Left lung (tissue), 10 donors: ENCODE measurements around the gene ZNF710. TPM values are rescaled to one million over a fixed set of nuclear protein-coding genes. Genes with fewer than 3 reads are reported as not detected.

Experiments
- ATAC-seq: fragments of 200-7000 bp; cut with Tn5 transposase; one replicate; pipeline ENCODE4 v1.9.1; 2020; ENCODE audit warnings: moderate library complexity
- DNase-seq, 4 donors: peaks; one replicate each; pipeline ENCODE4 v3.0.0-alpha.2; 2013 to 2020
- H3K27ac ChIP-seq, 2 donors: fragments of 200-600 bp; sonication (generic) in 1 of 2; one replicate each; pipeline versions ENCODE4 v1.5.0 to v1.8.0; 2020 to 2021
- H3K27me3 ChIP-seq, 2 donors: fragments of 200-600 bp; sonication (generic) in 1 of 2; one replicate each; pipeline versions ENCODE4 v1.5.0 to v1.8.0; 2020 to 2021
- H3K36me3 ChIP-seq, 2 donors: fragments of 200-600 bp; sonication (generic) in 1 of 2; one replicate each; pipeline versions ENCODE4 v1.5.0 to v1.8.0; 2020 to 2021
- H3K4me1 ChIP-seq, 2 donors: fragments of 200-600 bp; one replicate each; pipeline ENCODE4 v1.8.0; 2021
- H3K4me3 ChIP-seq, 2 donors: fragments of 200-600 bp; sonication (generic) in 1 of 2; one replicate each; pipeline versions ENCODE4 v1.5.0 to v1.8.0; 2020 to 2021; ENCODE audit warnings: mild to moderate bottlenecking in 1 of 2
- H3K9me3 ChIP-seq, 2 donors: fragments of 200-600 bp; sonication (generic) in 1 of 2; one replicate each; pipeline versions ENCODE4 v1.5.0 to v1.8.0; 2020 to 2021
- intact Hi-C, 2 donors: fragments of 100-400 bp; cut with DNase I; formaldehyde crosslinking; loops; one replicate each; pipeline versions ENCODE4 v1.11.2 to v1.14.2; 2022
- microRNA-seq, 2 donors: library from miRNA; unstranded; fragments of <30 nt; microRNA quantifications; one replicate each; pipeline ENCODE4, GENCODE V29; 2019
- polyA plus RNA-seq, 6 donors: library from polyadenylated mRNA; unstranded; fragments of 120-200 nt; gene quantifications; one replicate each; pipeline ENCODE4 v1.2.1, GENCODE V29; 2013; ENCODE audit not compliant: insufficient read length in 6 of 6
- total RNA-seq, 2 donors: library from RNA; stranded (reverse); fragmentation: NEBNext Ultra II Directional; extraction: Animal tissue kit (Norgen Biotek cat#: 25700); gene quantifications; one replicate each; pipeline ENCODE4 v1.2.1, GENCODE V29; 2021
- TF ChIP-seq, protein P1 (sequence below), 2 donors: fragments of 200-600 bp; sonication (generic) in 1 of 2; IDR thresholded peaks; one replicate each; pipeline versions ENCODE4 v1.5.0 to v1.8.0; 2021; ENCODE audit warnings: antibody characterized with exemption in 2 of 2
- donor health status: DM: no; HTN: yes; CAD: no.
- donor health status: DM: no; HTN: no; CAD: no.

ZNF710 gene
- total and polyA plus RNA-seq, 8 donors: 27.9 to 53.7 (median 39.9) TPM

DNA sequence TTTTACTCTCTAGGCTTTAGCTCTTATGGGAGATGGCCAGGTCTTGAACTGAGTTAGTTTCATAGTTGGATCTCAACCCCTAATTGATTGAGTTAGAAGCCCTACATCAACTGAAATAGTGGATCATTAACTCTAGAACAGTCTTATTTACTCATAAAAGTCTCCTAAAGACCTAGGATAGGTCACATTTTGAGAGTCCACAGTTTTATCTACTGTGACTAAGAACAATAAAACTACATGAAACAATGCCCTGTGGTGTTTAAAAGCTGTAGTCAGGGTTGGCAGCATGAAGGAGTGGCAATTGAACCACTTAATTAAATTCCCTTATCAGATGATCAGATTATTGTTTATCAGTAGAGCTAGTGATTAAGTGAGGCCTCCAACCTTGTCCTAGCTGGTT, 123.4 kb downstream of the ZNF710 start:
- H3K36me3 ChIP-seq: no peaks in the 10 kb centered on the region
- no peak overlapping the region for H3K27ac ChIP-seq
- TF ChIP-seq, protein P1, sequence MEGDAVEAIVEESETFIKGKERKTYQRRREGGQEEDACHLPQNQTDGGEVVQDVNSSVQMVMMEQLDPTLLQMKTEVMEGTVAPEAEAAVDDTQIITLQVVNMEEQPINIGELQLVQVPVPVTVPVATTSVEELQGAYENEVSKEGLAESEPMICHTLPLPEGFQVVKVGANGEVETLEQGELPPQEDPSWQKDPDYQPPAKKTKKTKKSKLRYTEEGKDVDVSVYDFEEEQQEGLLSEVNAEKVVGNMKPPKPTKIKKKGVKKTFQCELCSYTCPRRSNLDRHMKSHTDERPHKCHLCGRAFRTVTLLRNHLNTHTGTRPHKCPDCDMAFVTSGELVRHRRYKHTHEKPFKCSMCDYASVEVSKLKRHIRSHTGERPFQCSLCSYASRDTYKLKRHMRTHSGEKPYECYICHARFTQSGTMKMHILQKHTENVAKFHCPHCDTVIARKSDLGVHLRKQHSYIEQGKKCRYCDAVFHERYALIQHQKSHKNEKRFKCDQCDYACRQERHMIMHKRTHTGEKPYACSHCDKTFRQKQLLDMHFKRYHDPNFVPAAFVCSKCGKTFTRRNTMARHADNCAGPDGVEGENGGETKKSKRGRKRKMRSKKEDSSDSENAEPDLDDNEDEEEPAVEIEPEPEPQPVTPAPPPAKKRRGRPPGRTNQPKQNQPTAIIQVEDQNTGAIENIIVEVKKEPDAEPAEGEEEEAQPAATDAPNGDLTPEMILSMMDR (IDR thresholded peaks at IDR 0.05): no peak
- ATAC-seq: no peak
- H3K4me1 ChIP-seq: no peaks in the 10 kb centered on the region
- DNase-seq: no peak
- H3K9me3 ChIP-seq: no peaks in the 10 kb centered on the region
- peaks cover 0 to 12% of the 10 kb centered on the region in 2 donors for H3K27me3 ChIP-seq
- no peak overlapping the region for H3K4me3 ChIP-seq
- intact Hi-C loops: no loop called here

DNA sequence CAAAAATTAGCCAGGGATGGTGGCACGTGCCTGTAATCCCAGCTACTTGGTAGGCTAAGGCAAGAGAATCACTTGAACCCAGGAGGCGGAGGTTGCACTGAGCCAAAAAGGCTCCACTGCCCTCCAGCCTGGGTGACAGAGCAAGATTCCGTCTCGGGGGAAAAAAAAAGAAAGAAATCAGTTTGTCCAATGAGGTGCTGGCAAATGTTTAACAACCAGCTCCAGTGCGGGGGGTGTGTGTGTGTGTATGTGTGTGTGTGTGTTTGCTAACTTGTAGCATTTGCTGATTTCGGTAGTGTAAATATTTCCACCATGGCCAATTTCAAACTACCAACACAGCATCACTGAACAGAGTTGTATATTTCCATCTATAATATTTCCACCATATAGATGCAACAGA, 124.9 kb downstream of the ZNF710 start:
- ATAC-seq (no peak), DNase-seq (no peak)
- no peaks in the 10 kb centered on the region for H3K9me3 ChIP-seq
- no peaks in the 10 kb centered on the region for H3K36me3 ChIP-seq
- TF ChIP-seq, protein P1 (IDR thresholded peaks at IDR 0.05): no peak
- no peaks in the 10 kb centered on the region for H3K4me1 ChIP-seq
- peaks cover 0 to 12% of the 10 kb centered on the region in 2 donors for H3K27me3 ChIP-seq
- intact Hi-C loops: no loop called here
- H3K27ac ChIP-seq: no peak overlapping the region
- no peak overlapping the region for H3K4me3 ChIP-seq

DNA sequence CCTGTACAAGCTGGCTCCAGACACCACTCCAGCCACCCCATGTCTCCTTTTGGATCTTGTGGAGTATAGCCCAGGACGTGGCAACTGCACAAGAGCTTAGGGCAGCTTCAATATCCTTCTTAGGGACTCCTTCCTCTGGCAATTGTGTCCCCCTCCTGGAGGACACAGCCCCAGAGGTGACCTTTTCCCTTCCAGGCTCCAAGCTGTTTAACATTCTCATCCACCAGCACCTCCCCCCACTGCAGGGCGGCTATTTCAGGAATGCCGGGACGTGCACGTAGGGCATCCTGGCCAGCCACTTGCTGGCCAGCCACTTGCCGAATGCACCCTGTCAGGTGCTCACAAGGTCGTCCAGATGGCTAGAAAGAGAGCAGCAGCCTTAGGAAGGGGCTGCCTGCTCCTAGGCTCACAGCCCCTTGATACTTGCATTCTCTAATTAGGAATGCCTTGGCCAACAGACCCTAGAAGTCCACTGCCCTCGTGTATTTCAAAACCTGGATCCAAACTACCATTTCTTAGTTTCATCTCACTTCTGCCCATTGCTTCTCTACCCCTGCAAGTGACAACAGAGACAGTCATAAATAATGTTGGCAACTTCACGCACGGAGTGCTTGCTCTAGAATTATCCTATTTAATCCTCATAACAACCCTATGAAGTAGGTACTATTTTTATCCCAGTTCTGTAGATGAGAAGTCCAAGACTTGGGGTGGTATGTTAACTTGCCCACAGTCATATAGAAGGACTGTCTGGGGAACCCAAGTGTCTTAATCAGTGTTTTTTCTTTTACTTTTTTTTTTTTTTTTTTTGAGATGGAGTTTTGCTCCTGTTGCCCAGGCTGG, 125.7 kb downstream of the ZNF710 start:
- TF ChIP-seq, protein P1 (IDR thresholded peaks at IDR 0.05): no peak
- no peaks in the 10 kb centered on the region for H3K4me1 ChIP-seq
- H3K9me3 ChIP-seq: no peaks in the 10 kb centered on the region
- intact Hi-C loops: no loop called here
- H3K27me3 ChIP-seq: peaks cover 0 to 12% of the 10 kb centered on the region in 2 donors
- peak; percentile 91 for ATAC-seq
- no peaks in the 10 kb centered on the region for H3K36me3 ChIP-seq
- H3K27ac ChIP-seq: no peak overlapping the region
- no peak overlapping the region for H3K4me3 ChIP-seq
- peak in 1 of 4 donors; percentile 42 for DNase-seq

DNA sequence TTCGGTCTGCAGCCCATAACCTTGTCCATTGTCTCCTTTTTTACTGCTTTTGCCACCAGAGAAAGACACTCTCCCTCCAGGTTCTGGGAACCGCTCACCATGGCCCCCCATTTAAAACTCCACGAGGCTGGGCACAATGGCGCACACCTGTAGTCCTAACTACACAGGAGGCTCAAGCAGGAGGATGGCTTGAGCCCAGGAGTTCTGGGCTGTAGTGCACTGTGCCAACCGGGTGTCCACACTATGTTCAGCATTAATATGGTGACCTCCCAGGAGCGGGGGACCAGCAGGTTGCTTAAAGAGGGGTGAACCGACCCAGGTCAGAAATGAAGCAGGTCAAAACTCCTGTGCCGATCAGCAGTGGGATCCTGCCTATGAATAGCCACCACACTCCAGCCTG, 129.2 kb downstream of the ZNF710 start:
- Histone ChIP-seq H3K27ac (no peak overlapping the region), H3K36me3 (no peaks in the 10 kb centered on the region), H3K4me1 (no peaks in the 10 kb centered on the region), H3K9me3 (no peaks in the 10 kb centered on the region), H3K4me3 (no peak overlapping the region), H3K27me3 (peaks cover 0 to 12% of the 10 kb centered on the region in 2 donors)
- TF ChIP-seq, protein P1 (IDR thresholded peaks at IDR 0.05): no peak
- ATAC-seq: no peak
- no peak for DNase-seq
- intact Hi-C loops: no loop called here

Small RNA genes within 50 kb of the gene (microRNA-seq; reads per million reads assigned to microRNA genes)
- gene MIR3174: 2.0 to 2.2 reads per million in 2 donors

Other genes with a start within 250 kb of the ZNF710 start
- gene MESP2, start 225.0 kb upstream of the ZNF710 start, total RNA-seq: under 1 TPM in 1 of 2 donors, not detected in 1; 0.35 TPM
- gene MESP2, start 225.0 kb upstream of the ZNF710 start, polyA plus RNA-seq: under 1 TPM in 2 of 6 donors, not detected in 4; 0.14 to 0.34 TPM
- gene ANPEP, start 186.5 kb upstream of the ZNF710 start, total RNA-seq: 100 to 1,000 TPM in 1 of 2 donors, 10 to 100 TPM in 1; 27.2 to 139 TPM
- gene ANPEP, start 186.5 kb upstream of the ZNF710 start, polyA plus RNA-seq: 1 to 10 TPM; 3.0 to 6.6 (median 4.3) TPM
- 10 to 100 TPM; 34.2 to 34.8 TPM for gene AP3S2, start 107.3 kb upstream of the ZNF710 start, total RNA-seq
- 10 to 100 TPM; 27.1 to 39.5 (median 32.2) TPM for gene AP3S2, start 107.3 kb upstream of the ZNF710 start, polyA plus RNA-seq
- 10 to 100 TPM; 31.1 to 31.7 TPM for gene ARPIN, start 88.4 kb upstream of the ZNF710 start, total RNA-seq
- 10 to 100 TPM; 32.3 to 37.4 (median 36.4) TPM for gene ARPIN, start 88.4 kb upstream of the ZNF710 start, polyA plus RNA-seq
- 10 to 100 TPM; 92.7 to 95.3 TPM for gene IDH2, start 101.1 kb downstream of the ZNF710 start, total RNA-seq
- 100 to 1,000 TPM; 114 to 137 (median 125) TPM for gene IDH2, start 101.1 kb downstream of the ZNF710 start, polyA plus RNA-seq
- 10 to 100 TPM; 41.3 to 66.7 TPM for gene SEMA4B, start 200.0 kb downstream of the ZNF710 start, total RNA-seq
- gene SEMA4B, start 200.0 kb downstream of the ZNF710 start, polyA plus RNA-seq: 10 to 100 TPM; 22.8 to 30.6 (median 25.2) TPM
- gene CIB1, start 232.6 kb downstream of the ZNF710 start, total RNA-seq: 10 to 100 TPM; 76.2 to 84.6 TPM
- 10 to 100 TPM; 43.4 to 56.9 (median 50.0) TPM for gene CIB1, start 232.6 kb downstream of the ZNF710 start, polyA plus RNA-seq
- 1 to 10 TPM; 8.4 to 8.6 TPM for gene GDPGP1, start 232.9 kb downstream of the ZNF710 start, total RNA-seq
- 1 to 10 TPM; 3.4 to 4.7 (median 3.9) TPM for gene GDPGP1, start 232.9 kb downstream of the ZNF710 start, polyA plus RNA-seq
- gene TTLL13, start 248.2 kb downstream of the ZNF710 start, total RNA-seq: under 1 TPM in 1 of 2 donors, not detected in 1; 0.26 TPM
- gene TTLL13, start 248.2 kb downstream of the ZNF710 start, polyA plus RNA-seq: under 1 TPM in 5 of 6 donors, not detected in 1; 0.13 to 0.81 (median 0.35) TPM